ENCODE measurements around the gene STAM2. TPM values are rescaled to one million over a fixed set of nuclear protein-coding genes. Genes with fewer than 3 reads are reported as not detected.
"Not testable (repeated sequence)": the region's sequence is repeated elsewhere in the genome, so short reads cannot be mapped to it uniquely, and the experiment has no call there.

Gene STAM2
- total and polyA plus RNA-seq, 8 donors = 34.2 to 47.6 (median 41.8) TPM

DNA sequence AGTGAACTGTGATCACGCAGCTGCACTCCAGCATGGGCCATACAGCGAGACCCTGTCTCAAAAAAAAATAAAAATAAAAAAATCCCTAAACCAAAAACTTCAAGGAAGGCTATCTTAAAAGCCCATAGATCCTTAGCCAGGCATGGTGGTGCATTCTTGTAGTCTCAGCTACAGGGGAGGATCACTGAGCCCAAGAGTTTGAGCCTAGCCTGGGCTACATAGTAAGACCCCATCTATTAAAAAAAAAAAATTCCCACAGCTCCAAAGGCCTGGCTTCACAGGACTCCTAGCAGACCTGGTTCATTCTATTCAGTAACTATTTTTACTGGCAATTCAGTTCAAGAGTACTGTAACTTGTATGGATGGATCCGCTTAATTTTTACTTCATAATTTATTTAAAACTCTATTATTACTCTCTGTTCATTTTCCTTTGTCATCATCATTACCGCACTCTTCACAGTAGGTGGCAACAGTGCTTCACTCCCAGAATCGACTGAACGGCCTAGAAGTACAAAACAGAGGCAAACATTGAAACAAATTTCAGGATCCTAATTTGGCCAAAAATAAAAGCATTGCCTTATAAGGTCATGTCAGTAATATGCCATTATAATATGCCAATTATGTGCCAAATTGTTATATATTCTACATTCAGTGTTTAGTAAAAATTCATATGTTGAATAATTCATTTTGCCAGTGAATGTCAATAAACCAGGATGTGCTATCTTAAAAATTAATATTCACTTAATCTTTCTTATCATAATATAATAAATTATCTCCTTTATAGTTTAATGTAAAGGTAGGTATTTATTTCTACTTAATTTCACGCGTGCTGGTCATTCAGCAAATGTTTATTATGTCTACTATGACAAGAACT, 14.3 kb upstream of the STAM2 start:
- Histone ChIP-seq H3K9me3 (no peaks in the 10 kb centered on the region), H3K27me3 (no peaks in the 10 kb centered on the region), H3K4me3 (no peak overlapping the region), H3K27ac (no peak overlapping the region), H3K4me1 (no peaks in the 10 kb centered on the region), H3K36me3 (no peaks in the 10 kb centered on the region)
- TF ChIP-seq, protein P1, sequence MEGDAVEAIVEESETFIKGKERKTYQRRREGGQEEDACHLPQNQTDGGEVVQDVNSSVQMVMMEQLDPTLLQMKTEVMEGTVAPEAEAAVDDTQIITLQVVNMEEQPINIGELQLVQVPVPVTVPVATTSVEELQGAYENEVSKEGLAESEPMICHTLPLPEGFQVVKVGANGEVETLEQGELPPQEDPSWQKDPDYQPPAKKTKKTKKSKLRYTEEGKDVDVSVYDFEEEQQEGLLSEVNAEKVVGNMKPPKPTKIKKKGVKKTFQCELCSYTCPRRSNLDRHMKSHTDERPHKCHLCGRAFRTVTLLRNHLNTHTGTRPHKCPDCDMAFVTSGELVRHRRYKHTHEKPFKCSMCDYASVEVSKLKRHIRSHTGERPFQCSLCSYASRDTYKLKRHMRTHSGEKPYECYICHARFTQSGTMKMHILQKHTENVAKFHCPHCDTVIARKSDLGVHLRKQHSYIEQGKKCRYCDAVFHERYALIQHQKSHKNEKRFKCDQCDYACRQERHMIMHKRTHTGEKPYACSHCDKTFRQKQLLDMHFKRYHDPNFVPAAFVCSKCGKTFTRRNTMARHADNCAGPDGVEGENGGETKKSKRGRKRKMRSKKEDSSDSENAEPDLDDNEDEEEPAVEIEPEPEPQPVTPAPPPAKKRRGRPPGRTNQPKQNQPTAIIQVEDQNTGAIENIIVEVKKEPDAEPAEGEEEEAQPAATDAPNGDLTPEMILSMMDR (IDR thresholded peaks at IDR 0.05) = peak; percentile 66 to 89
- peak in 1 of 4 donors; percentile 73 for DNase-seq
- intact Hi-C loops (cut with DNase I) = loop anchor here in 1 of 2 donors (5.0 kb wide), 1 partner anchor 447 kb away; no protein-coding TSS in a partner anchor
- ATAC-seq = peak; percentile 96

GRCh38 chr2:152186808-152187207, 11.2 kb upstream of the STAM2 start:
- H3K27me3 ChIP-seq, H3K4me3 ChIP-seq, DNase-seq, H3K27ac ChIP-seq, H3K4me1 ChIP-seq, ATAC-seq, H3K9me3 ChIP-seq, H3K36me3 ChIP-seq: not testable (repeated sequence)
- intact Hi-C loops (cut with DNase I) = loop anchor here in 1 of 2 donors (5.0 kb wide), 1 partner anchor 450 kb away; no protein-coding TSS in a partner anchor

GRCh38 chr2:152186262-152186661, 10.7 kb upstream of the STAM2 start:
- Histone ChIP-seq H3K36me3 (no peaks in the 10 kb centered on the region), H3K9me3 (no peaks in the 10 kb centered on the region), H3K27ac (no peak overlapping the region), H3K4me1 (no peaks in the 10 kb centered on the region), H3K27me3 (no peaks in the 10 kb centered on the region), H3K4me3 (no peak overlapping the region)
- intact Hi-C loops (cut with DNase I) = loop anchor here in 1 of 2 donors (5.0 kb wide), 1 partner anchor 451 kb away; no protein-coding TSS in a partner anchor
- TF ChIP-seq, protein P1 (IDR thresholded peaks at IDR 0.05) = no peak
- no peak for DNase-seq
- ATAC-seq = no peak

GRCh38 chr2:152183401-152184073, 8.0 kb upstream of the STAM2 start:
- no peak overlapping the region for H3K27ac ChIP-seq
- H3K4me1 ChIP-seq = no peaks in the 10 kb centered on the region
- no peaks in the 10 kb centered on the region for H3K27me3 ChIP-seq
- TF ChIP-seq, protein P1 (IDR thresholded peaks at IDR 0.05) = no peak
- intact Hi-C loops (cut with DNase I) = no loop called here
- H3K36me3 ChIP-seq = no peaks in the 10 kb centered on the region
- ATAC-seq (no peak), DNase-seq (no peak)
- H3K9me3 ChIP-seq = no peaks in the 10 kb centered on the region
- no peak overlapping the region for H3K4me3 ChIP-seq

DNA sequence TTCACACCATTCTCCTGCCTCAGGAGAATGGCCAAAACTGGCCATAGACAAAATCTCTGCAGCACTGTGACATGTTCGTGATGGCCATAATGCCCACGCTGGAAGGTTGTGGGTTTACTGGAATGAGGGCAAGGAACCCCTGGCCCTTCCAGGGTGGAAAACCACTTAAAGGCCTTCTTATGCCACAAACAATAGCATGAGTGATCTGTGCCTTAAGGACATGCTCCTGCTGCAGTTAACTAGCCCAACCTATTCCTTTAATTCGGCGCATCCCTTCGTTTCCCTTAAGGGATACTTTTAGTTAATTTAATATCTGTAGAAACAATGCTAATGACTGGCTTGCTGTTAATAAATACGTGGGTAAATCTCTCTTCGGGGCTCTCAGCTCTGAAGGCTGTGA, 2.1 kb upstream of the STAM2 start:
- H3K36me3 ChIP-seq; H3K27me3 ChIP-seq; ATAC-seq; intact Hi-C loops (cut with DNase I); DNase-seq; H3K27ac ChIP-seq; H3K9me3 ChIP-seq; H3K4me3 ChIP-seq: not testable (repeated sequence)
- H3K4me1 ChIP-seq = peaks cover 15 to 27% of the 10 kb centered on the region in 2 donors

DNA sequence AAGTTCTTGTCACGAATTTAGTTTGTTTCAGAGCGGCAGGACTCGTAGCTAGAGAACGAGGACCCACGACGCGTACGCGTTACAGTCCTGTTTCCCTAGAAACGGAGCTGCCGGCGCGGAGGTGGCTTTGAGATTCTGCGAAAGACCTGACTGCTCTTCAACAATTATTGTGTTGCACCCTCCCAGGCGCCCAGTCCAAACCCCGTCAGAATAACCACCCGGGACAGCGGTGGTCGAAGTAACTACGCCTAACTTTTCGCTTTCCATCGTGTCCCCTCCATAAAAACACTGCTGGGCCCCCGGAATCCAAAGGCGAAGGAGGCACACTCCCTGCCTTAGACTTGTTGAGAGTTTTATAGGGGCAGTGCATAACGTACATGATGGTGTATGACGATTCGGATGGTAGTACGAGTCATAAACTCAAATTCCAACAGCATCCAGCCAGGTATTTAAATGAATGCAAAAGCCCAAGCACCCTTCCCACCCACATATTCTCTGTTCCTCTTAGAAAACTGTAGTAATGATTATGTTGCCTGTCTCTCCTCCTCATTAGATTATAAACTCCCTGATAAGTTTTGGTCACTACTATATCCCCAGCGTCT, 651 bp upstream of the STAM2 start:
- Histone ChIP-seq H3K4me3 (peak overlapping the region; percentile 53 to 67), H3K36me3 (no peaks in the 10 kb centered on the region), H3K9me3 (no peaks in the 10 kb centered on the region), H3K27me3 (no peaks in the 10 kb centered on the region), H3K27ac (peak overlapping the region; percentile 93 to 99), H3K4me1 (peaks cover 24 to 41% of the 10 kb centered on the region in 2 donors)
- TF ChIP-seq, protein P1 (IDR thresholded peaks at IDR 0.05) = peak in 1 of 2 donors; percentile 8
- intact Hi-C loops (cut with DNase I) = no loop called here
- ATAC-seq = peak; percentile 10
- DNase-seq = no peak

Measured in left lung (tissue), 10 donors.